OCI-LY7 (cell line): Measurements from ENCODE around the gene ZNF470.

Experiments
- CTCF ChIP-seq: fragments of 200-600 bp; sonication (generic); conservative IDR thresholded peaks from 2 replicates; pipeline ENCODE4 v1.5.1; 2014; ENCODE audit warnings: mild to moderate bottlenecking, antibody characterized with exemption, low read length, moderate library complexity, mixed read lengths
- EZH2phosphoT487 ChIP-seq: fragments of 200-600 bp; sonication (generic); IDR thresholded peaks from 2 replicates; pipeline ENCODE4 v1.6.1; 2018; ENCODE audit warnings: low read depth, borderline replicate concordance, mild to moderate bottlenecking, mixed run types, antibody characterized with exemption, low read length, moderate library complexity, mixed read lengths

GRCh38 chr19:56619121-56619520 is 51.9 kb downstream of the ZNF470 start:
- no peak for TF ChIP-seq CTCF
- no peak for TF ChIP-seq EZH2phosphoT487
